Skin epidermis (tissue), 12 donors: ENCODE results near the gene SMARCA1.
A peak's percentile ranks its signal among the peaks of the same experiment; 100 is the strongest.

Experiments
- H3K27ac ChIP-seq, 21 experiments: fragments of 200-600 bp; sonication (generic) in 11 of 21; one replicate each; pipeline ENCODE4 v1.5.0; 2020; ENCODE audit warnings: mild to moderate bottlenecking in 3 of 21, inconsistent platforms in 2 of 21, moderate library complexity in 2 of 21
- H3K4me3 ChIP-seq, 7 experiments: fragments of 200-600 bp; sonication (generic) in 2 of 7; one replicate each; pipeline ENCODE4 v1.5.0; 2020; ENCODE audit warnings: inconsistent platforms in 2 of 7, mild to moderate bottlenecking in 2 of 7, moderate library complexity in 1 of 7

Gene SMARCA1

GRCh38 chrX:129534816-129535578 is 11.7 kb upstream of the SMARCA1 start:
- no peak overlapping the region for H3K27ac ChIP-seq
- H3K4me3 ChIP-seq: no peak overlapping the region

GRCh38 chrX:129531132-129531531 is 7.8 kb upstream of the SMARCA1 start:
- Histone ChIP-seq H3K4me3 (no peak overlapping the region), H3K27ac (no peak overlapping the region)

GRCh38 chrX:129530410-129530809 is 7.1 kb upstream of the SMARCA1 start:
- Histone ChIP-seq H3K4me3 (no peak overlapping the region), H3K27ac (no peak overlapping the region)

DNA sequence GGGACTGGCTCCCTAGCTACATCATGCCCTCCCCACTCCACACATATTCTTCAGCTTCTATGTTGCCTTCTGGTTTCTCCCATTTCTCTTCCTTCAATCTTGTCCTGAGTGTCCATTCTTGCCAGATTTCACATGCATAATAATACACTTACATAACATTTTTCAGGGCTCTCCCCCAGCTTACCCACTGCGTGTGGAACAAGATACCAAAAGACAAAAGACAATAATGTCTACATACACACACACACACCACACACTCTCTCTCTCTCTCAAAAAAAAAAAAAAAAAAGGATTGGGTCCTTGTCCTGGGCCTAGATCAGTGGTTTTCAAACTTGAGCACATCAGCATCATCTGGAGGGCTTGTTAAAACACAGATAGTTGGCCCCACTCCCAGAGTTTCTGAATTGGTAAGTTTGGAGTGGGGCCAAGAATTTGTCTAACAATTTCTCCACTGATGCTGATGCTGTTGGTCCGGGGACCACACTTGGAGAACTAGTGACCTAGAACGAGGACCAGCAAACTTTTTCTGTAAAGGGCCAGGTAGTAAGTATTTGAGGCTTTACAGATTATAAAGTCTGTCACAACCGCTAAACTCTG is 6.5 kb upstream of the SMARCA1 start:
- H3K4me3 ChIP-seq: no peak overlapping the region
- H3K27ac ChIP-seq: no peak overlapping the region

DNA sequence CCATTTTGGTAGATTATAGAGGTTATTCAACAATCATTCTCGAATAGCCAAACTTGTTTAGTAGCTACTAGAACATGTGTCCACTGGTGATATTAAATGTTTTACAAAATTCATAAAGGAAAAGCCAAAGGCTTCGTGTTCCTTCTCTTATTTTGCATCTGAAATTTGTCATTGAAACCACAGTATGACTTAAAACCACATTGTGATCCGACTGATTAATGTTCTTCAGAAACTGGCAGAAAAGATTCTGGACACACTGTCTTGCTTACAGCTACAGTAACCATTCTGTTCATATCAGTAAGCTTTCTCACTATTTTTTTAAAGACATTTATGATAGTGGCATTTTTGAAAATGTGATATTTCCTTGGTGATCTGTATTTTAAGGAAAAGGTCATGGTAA is 2.6 kb upstream of the SMARCA1 start:
- no peak overlapping the region for H3K27ac ChIP-seq
- no peak overlapping the region for H3K4me3 ChIP-seq

GRCh38 chrX:129525162-129525561 is 1.9 kb upstream of the SMARCA1 start:
- no peak overlapping the region for H3K27ac ChIP-seq
- no peak overlapping the region for H3K4me3 ChIP-seq

DNA sequence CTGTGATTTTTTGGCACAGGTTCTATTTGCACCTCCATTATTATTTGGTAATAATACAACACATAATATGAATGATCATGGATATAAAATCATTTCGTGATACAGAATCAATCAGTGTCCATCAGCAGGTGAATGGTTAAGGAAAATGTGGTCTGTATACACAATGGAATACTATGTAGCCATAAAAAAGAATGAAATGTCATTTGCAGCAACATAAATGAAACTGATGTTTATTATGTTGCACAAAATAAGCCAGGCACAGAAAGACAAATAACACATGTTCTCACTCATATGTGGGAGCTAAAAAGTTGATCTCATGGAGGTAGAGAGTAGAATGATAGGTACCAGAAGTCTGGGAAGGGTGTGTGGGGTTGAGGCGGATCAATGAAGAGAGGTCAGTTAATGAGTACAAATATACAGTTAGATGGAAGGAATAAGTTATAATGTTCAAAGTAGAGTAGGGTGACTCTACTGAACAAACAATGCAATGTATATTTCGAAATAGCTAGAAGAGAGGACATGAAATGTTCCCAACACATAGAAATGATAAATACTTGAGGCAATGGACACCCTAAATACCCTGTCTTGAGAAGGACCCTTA is 1.1 kb upstream of the SMARCA1 start:
- Histone ChIP-seq H3K4me3 (no peak overlapping the region), H3K27ac (no peak overlapping the region)

GRCh38 chrX:129522184-129523078 is 859 bp downstream of the SMARCA1 start:
- Histone ChIP-seq H3K4me3 (peak overlapping the region; percentile 59 to 75 (median 70)), H3K27ac (peak overlapping the region in 20 of 21 experiments; percentile 36 to 89 (median 64))

DNA sequence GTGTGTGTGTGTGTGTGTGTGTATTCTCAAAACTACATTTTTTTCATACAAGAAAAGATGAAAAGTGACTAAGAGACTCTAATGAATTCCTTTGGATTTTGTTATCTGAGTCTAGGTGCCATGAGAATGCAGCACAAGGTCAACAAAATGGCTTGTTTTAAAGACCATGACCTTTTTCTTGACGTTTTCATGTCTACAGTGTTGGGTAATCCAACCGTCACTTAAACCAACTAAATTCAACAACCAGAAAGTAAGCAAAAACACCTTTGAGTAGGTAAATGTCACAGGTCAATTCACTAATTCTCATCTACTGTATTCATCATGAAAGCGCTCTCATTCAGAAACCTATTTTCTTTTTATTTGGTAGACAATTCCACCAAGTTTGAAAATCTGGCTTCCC is 3.1 kb downstream of the SMARCA1 start:
- no peak overlapping the region for H3K4me3 ChIP-seq
- H3K27ac ChIP-seq: no peak overlapping the region

DNA sequence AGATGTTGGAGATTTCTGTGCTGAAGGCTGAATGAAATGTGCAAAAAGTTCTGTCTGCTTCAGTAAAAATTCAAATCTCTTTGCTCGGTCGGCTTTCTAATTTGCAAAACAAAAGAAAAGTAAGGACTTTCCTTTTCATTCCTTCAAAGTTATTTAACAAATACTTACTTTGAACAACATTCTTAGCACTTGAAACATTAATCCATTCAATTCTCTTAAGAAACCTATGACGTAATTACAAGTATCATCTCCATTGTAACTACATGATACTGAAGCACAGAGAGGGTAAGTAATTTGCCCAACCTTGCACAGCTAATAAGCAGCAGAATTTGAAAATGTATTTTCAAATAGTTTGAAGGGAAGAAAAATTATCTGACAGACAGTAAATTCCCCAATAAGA is 6.9 kb downstream of the SMARCA1 start:
- Histone ChIP-seq H3K4me3 (no peak overlapping the region), H3K27ac (no peak overlapping the region)

DNA sequence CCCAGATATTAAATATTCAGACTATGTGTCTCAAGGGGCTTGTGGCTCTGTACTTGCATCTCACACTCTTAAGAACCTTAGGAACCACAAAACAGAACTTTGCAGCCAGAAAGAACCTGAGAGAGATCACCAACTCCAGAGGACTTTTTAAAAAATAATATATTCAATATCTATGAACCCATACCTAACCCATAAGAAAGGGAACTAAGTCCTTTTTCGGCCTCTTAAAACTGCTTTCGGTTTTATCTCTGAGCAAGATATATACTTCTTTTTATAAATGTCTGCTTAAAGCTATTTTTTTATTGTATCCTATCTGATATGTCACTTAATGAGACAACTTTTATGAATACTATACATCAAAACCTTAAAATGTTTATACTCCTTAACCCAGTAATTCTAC is 10.9 kb downstream of the SMARCA1 start:
- Histone ChIP-seq H3K27ac (no peak overlapping the region), H3K4me3 (no peak overlapping the region)

DNA sequence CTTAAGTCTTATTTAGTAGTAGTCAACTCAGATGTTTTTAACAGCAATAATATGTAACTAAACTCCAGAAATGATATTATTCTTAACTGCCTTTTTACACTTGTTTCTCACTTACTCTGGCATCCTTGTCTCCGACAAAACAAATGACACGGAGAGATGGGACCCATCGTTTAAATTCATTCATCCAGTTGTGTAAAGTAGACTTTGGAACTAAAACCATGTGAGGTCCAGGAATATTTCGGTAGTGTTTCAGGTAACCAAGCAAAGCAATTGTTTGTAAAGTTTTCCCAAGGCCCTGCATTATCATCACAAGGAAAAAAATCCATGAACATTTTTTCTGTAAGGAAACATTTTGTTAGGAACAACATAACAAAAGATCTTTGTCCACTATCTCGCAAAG is 11.6 kb downstream of the SMARCA1 start:
- Histone ChIP-seq H3K27ac (no peak overlapping the region), H3K4me3 (no peak overlapping the region)

- Histone ChIP-seq H3K4me3 (no peak overlapping the region), H3K27ac (no peak overlapping the region)
Observed at GRCh38 chrX:129510331-129510730, 13.0 kb downstream of the SMARCA1 start.

DNA sequence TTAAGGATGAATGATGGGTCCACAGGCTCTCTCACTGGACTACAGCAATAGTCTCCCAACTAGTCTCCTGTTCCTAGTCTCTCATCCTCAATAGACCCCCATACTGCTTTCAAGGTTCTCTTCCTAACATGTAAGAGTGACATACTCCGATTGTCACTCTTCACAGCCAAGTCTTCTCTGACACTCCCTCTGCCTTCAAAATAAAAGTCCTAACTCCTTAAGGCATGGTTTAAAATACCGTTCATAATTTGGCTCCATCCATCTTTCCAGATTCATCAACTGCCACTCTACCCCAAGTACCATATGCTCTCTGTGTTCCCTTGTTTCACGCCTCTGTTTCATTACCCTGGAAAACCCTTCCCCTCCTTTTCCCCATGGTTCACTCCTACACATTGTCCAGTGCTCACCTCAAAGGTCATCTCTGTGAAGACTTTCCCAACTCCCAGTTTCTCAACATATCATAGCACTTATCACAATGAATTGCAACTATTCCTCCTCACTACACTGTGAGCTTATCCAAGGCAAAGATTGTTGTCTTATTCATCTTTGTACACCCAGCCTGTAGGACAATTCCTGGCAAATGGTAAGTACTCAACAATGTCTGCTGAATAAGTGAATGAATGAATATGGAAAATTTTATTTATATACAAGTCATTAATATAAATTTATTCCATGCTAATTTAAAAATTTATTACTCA is 26.0 kb downstream of the SMARCA1 start:
- H3K27ac ChIP-seq: no peak overlapping the region
- no peak overlapping the region for H3K4me3 ChIP-seq

DNA sequence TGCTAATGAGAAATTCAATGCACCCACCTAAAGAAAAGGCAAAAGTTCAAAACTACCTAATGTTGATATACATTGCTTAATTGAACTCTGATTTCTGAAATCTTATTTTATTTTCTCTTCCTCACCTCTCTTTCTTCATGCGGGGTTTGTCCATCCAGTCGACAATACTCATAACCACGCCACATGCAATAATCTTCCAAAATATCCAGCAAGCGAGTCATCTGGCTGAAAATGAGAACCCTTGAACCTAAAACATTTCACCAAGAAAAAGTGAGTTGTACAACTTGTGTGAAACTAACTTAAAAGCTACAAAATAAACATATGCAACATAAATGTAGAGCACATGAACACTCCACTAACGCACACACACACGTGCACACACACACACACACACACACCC is 26.7 kb downstream of the SMARCA1 start:
- Histone ChIP-seq H3K27ac (no peak overlapping the region), H3K4me3 (no peak overlapping the region)

DNA sequence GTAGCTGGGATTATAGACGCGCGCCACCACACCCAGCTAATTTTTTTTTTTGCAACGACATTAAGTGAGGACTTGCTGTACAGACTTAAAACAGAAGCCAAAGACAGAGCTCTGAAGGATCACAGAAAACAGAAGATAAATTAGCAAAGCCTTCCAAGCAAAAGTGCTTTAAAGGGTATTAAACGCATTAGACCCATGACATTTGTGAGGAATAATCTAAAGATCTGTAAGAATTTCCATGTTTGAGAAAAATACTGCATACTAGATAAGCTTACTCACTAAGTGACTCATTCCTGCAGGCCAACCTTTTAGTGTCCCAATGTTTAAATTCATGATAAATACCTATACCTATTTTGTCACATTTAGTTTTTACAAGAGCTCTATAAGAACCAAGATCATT is 27.4 kb downstream of the SMARCA1 start:
- Histone ChIP-seq H3K27ac (no peak overlapping the region), H3K4me3 (no peak overlapping the region)

DNA sequence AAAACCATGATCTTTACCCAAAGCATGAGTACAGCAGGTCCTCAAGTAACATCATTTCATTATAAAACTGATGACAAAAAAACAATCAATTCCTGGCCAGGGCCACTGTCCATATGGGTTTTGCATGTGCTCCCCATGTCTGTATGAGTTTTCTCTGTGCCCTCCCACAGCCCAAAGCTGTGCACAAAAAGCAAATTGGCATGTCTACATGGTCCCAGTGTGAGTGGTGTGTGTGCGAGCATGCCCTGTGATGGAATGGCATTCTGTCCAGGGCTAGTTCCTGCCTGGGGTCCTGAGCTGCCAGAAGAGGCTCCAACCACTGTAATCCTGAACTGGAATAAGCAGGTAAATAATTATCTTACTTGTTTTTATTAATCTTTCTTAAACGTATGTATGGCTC is 28.4 kb downstream of the SMARCA1 start:
- Histone ChIP-seq H3K27ac (no peak overlapping the region), H3K4me3 (no peak overlapping the region)

DNA sequence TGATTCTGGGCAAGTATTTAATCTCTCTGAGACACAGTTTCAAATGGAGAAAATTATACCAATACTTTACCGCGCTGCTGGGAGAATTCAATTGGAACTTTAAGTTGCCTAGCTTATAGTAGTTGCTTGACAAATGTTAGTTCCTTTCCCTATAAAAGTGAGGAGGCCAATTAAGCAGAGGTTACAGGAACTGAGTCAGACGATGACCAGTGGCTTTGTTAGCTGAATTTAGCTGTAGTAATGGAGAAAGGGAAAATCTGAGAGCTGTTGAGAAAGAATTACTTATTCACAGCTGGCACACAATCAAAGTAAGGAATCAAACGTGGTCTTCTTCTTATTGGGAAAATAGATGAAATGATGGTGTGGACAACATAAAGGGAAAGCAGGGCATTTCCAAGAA is 29.6 kb downstream of the SMARCA1 start:
- no peak overlapping the region for H3K4me3 ChIP-seq
- H3K27ac ChIP-seq: no peak overlapping the region

DNA sequence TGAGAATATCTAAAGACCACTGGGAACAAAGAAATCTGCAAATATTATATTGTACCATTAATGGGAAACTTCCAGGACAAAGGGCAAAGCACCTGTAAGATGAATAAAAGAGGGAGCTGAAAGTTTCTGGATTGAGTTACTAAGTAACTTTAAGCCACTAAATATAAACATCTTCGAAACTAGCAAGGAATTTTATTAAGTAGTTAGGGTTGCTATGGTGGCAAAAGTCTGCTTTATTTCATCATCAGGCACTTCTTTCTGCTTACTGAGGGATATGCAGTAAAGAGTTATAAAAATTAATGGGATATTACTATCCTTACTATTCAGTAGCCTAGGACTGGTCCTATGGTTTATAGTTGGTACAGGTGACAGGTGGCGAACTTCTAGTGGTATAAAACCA is 33.0 kb downstream of the SMARCA1 start:
- H3K4me3 ChIP-seq: no peak overlapping the region
- H3K27ac ChIP-seq: no peak overlapping the region

DNA sequence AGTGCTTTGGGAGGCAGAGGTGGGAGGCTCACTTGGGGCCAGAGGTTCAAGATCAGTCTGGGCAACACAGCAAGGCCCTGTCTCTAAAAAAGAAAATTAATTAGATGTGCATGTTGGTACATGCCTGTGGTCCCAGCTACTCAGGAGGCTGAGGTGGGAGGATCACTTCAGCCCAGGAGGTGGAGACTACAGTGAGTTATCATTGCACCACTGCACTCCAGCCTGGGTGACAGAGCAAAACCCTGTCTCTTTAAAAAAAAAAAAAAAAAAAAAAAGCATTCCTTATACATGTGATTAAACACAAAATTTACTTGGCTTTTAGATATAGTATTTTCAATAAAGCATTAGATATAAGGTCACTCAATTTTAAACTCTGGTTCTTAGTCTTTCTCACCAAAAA is 34.9 kb downstream of the SMARCA1 start:
- Histone ChIP-seq H3K27ac (no peak overlapping the region), H3K4me3 (no peak overlapping the region)
